Transverse colon (tissue), 4 donors: ENCODE measurements around the gene ERCC6L. TPM values are rescaled to one million over a fixed set of nuclear protein-coding genes. Genes with fewer than 3 reads are reported as not detected.
A peak's percentile ranks its signal among the peaks of the same experiment; 100 is the strongest.

Experiments
- DNase-seq: peaks from one replicate; pipeline ENCODE4 v3.0.0-alpha.2; 2019
- H3K27ac ChIP-seq, 4 donors: fragments of 200-600 bp; sonication (generic); 2 replicates each; pipeline ENCODE4 v1.5.1; 2016 to 2018; ENCODE audit warnings: inconsistent platforms in 4 of 4
- H3K27me3 ChIP-seq: fragments of 200-600 bp; sonication (generic); 2 replicates; pipeline ENCODE4 v1.5.1; 2017; ENCODE audit warnings: inconsistent platforms
- H3K36me3 ChIP-seq, 4 donors: fragments of 200-600 bp; sonication (generic); 2 replicates each; pipeline ENCODE4 v1.5.1; 2017 to 2019; ENCODE audit warnings: inconsistent platforms in 4 of 4
- H3K4me1 ChIP-seq, 4 donors: fragments of 200-600 bp; sonication (generic); 2 replicates each; pipeline ENCODE4 v1.5.1; 2017 to 2020; ENCODE audit warnings: inconsistent platforms in 4 of 4
- H3K4me3 ChIP-seq, 4 donors: fragments of 200-600 bp; sonication (generic); 1 replicate in 1 of 4; 2 replicates in 3 of 4; pipeline versions ENCODE4 v1.5.1 to v1.6.1; 2017 to 2019; ENCODE audit warnings: inconsistent platforms in 4 of 4
- H3K9me3 ChIP-seq, 2 donors: fragments of 200-600 bp; sonication (generic); 2 replicates each; pipeline ENCODE4 v1.5.1; 2017 to 2019; ENCODE audit warnings: inconsistent platforms in 2 of 2
- CTCF ChIP-seq, 5 experiments: fragments of 200-600 bp in 3 of 5; fragments of 450-650 bp in 2 of 5; sonication (generic) in 3 of 5; IDR thresholded peaks; 1 replicate in 2 of 5; 2 replicates in 3 of 5; pipeline ENCODE4 v1.5.1; 2016 to 2017; ENCODE audit warnings: antibody characterized with exemption in 5 of 5, inconsistent platforms in 3 of 5, mild to moderate bottlenecking in 2 of 5, moderate library complexity in 1 of 5
- EP300 ChIP-seq: sonication (generic); formaldehyde crosslinking; IDR thresholded peaks from one replicate; pipeline ENCODE4 v1.6.1; 2017; ENCODE audit warnings: antibody characterized with exemption, low read depth
- POLR2A ChIP-seq: fragments of 450-650 bp; IDR thresholded peaks from one replicate; pipeline ENCODE4 v1.6.1; 2016; ENCODE audit warnings: antibody characterized with exemption, mild to moderate bottlenecking, moderate library complexity
- POLR2AphosphoS5 ChIP-seq, 3 donors: sonication (generic); formaldehyde crosslinking; IDR thresholded peaks; one replicate each; pipeline ENCODE4 v1.6.1; 2016; ENCODE audit warnings: antibody characterized with exemption in 3 of 3
- WGBS, 2 donors: methylation state at CpG; one replicate each; pipeline ENCODE4 v1.1.5; 2018; ENCODE audit warnings: low coverage in 1 of 2; 5-methylcytosine and 5-hydroxymethylcytosine counted together
- in situ Hi-C, 4 donors: fragments of 200-750 bp; cut with MboI; loops; one replicate each; pipeline versions ENCODE4 v1.15.0 to v1.15.1; 2017; ENCODE audit warnings: low sequenced_read_pairs in 3 of 4, low pct_ligation_motif_present in 1 of 4, low pct_unique_long_range_greater_than_20kb in 1 of 4
- intact Hi-C: fragments of 100-400 bp; cut with DNase I; formaldehyde crosslinking; loops from one replicate; pipeline ENCODE4 v1.15.1; 2023; ENCODE audit warnings: low total_unique reads
- total RNA-seq, 4 donors: library from RNA; depleted of rRNA; stranded (reverse); fragments of >200 nt; gene quantifications; one replicate each; pipeline ENCODE4 v1.1.0, GENCODE V29; 2016

ERCC6L gene
- total RNA-seq, result 1 to 10 TPM in 1 of 4 donors, under 1 TPM in 2, not detected in 1; 0.32 to 1.4 (median 0.41) TPM

- WGBS, 2 donors, result 67% methylated on average over 56 of the region's 59 CpGs; no CpG with 5 or more reads in 1 of the 2 donors
- Histone ChIP-seq H3K27ac (peak within 1 kb of the TSS; percentile 18 to 68 (median 42)), H3K4me3 (peak within 1 kb of the TSS in 2 of 4 donors; percentile 32 to 49), H3K36me3 (no peaks in the 10 kb centered on the region), H3K27me3 (no peaks in the 10 kb centered on the region), H3K4me1 (peaks cover 0 to 6% (median 2%) of the 10 kb centered on the region in 4 donors), H3K9me3 (no peaks in the 10 kb centered on the region)
- intact Hi-C loops (no loop called here), in situ Hi-C loops (no loop called here)
- peak in 2 of 3 donors; percentile 17 to 27 for TF ChIP-seq POLR2AphosphoS5 (IDR thresholded peaks at IDR 0.05)
- TF ChIP-seq EP300, result no peak
- TF ChIP-seq POLR2A, result peak; percentile 25
- DNase-seq, result peak; percentile 84
These were observed at the start of gene ERCC6L for GRCh38 chrX:72238721-72239475. Gene ERCC6L (minus strand): TSS chrX:72239027. CDS start chrX:72238911, 116 bp downstream.

- no peak overlapping the region for H3K27ac ChIP-seq
- DNase-seq, result no peak
- H3K36me3 ChIP-seq, result no peaks in the 10 kb centered on the region
- no peak overlapping the region for H3K4me3 ChIP-seq
- 98% methylated on average over 1 of the region's 1 CpG; no CpG with 5 or more reads in 1 of the 2 donors for whole genome bisulfite sequencing, 2 donors
- H3K27me3 ChIP-seq, result no peaks in the 10 kb centered on the region
- intact Hi-C loops, result no loop called here
- H3K9me3 ChIP-seq, result no peaks in the 10 kb centered on the region
- TF ChIP-seq POLR2A (no peak), CTCF (IDR thresholded peaks at IDR 0.05) (no peak), POLR2AphosphoS5 (IDR thresholded peaks at IDR 0.05) (no peak), EP300 (no peak)
- in situ Hi-C loops, result no loop called here
- no peaks in the 10 kb centered on the region for H3K4me1 ChIP-seq
These were observed 43.5 kb upstream of the ERCC6L start for GRCh38 chrX:72282302-72282701.

- H3K36me3 ChIP-seq, result no peaks in the 10 kb centered on the region
- H3K27ac ChIP-seq, result no peak overlapping the region
- peaks cover 0 to 11% (median 8%) of the 10 kb centered on the region in 4 donors for H3K4me1 ChIP-seq
- no peaks in the 10 kb centered on the region for H3K9me3 ChIP-seq
- DNase-seq, result no peak
- no peak overlapping the region for H3K4me3 ChIP-seq
- H3K27me3 ChIP-seq, result no peaks in the 10 kb centered on the region
- WGBS, 2 donors, result 69 to 73% methylated on average over 4 to 5 of the region's 5 CpGs
- in situ Hi-C loops (no loop called here), intact Hi-C loops (loop anchor here (2.0 kb wide), 1 partner anchor 14 kb away; no protein-coding TSS in a partner anchor)
- TF ChIP-seq POLR2AphosphoS5 (IDR thresholded peaks at IDR 0.05) (no peak), CTCF (IDR thresholded peaks at IDR 0.05) (no peak), EP300 (no peak), POLR2A (no peak)
These were observed 41.6 kb upstream of the ERCC6L start for GRCh38 chrX:72280321-72280845.

- H3K9me3 ChIP-seq, result no peaks in the 10 kb centered on the region
- no peaks in the 10 kb centered on the region for H3K27me3 ChIP-seq
- H3K4me1 ChIP-seq, result peaks cover 5 to 21% (median 13%) of the 10 kb centered on the region in 4 donors
- peak overlapping the region; percentile 75 to 87 (median 82) for H3K27ac ChIP-seq
- intact Hi-C loops, result no loop called here
- in situ Hi-C loops, result no loop called here
- DNase-seq, result no peak
- peaks cover 0 to 2% (median 0%) of the 10 kb centered on the region in 4 donors for H3K36me3 ChIP-seq
- TF ChIP-seq CTCF (IDR thresholded peaks at IDR 0.05), result no peak
- TF ChIP-seq EP300, result no peak
- TF ChIP-seq POLR2AphosphoS5 (IDR thresholded peaks at IDR 0.05), result no peak
- TF ChIP-seq POLR2A, result no peak
- 0 to 2% methylated on average over 2 to 18 of the region's 18 CpGs for WGBS, 2 donors
- peak overlapping the region; percentile 53 to 76 (median 60) for H3K4me3 ChIP-seq
These were observed 37.7 kb upstream of the ERCC6L start for GRCh38 chrX:72276478-72276953.
